Activated naive CD4-positive, alpha-beta T cell (primary cell): ENCODE results near the gene OR2A42.
"Not testable (repeated sequence)": the region's sequence is repeated elsewhere in the genome, so short reads cannot be mapped to it uniquely, and the experiment has no call there.

Experiments
- DNase-seq, 4 experiments: peaks; one replicate each; lab custom pipeline; 2025; lab: John Stamatoyannopoulos, UW

Gene OR2A42

GRCh38 chr7:144223675-144224074, 15.7 kb downstream of the OR2A42 start:
- not testable (repeated sequence) for DNase-seq

GRCh38 chr7:144220531-144220930, 18.9 kb downstream of the OR2A42 start:
- not testable (repeated sequence) for DNase-seq

- DNase-seq, result not testable (repeated sequence)
Observed at GRCh38 chr7:144219149-144219548, 20.3 kb downstream of the OR2A42 start.

GRCh38 chr7:144218581-144218980, 20.8 kb downstream of the OR2A42 start:
- not testable (repeated sequence) for DNase-seq

GRCh38 chr7:144217200-144217599, 22.2 kb downstream of the OR2A42 start:
- not testable (repeated sequence) for DNase-seq

GRCh38 chr7:144205306-144205705, 34.1 kb downstream of the OR2A42 start:
- not testable (repeated sequence) for DNase-seq

- not testable (repeated sequence) for DNase-seq
Observed at GRCh38 chr7:144203086-144203485, 36.3 kb downstream of the OR2A42 start.

GRCh38 chr7:144201978-144202377, 37.4 kb downstream of the OR2A42 start:
- DNase-seq, result not testable (repeated sequence)

- DNase-seq, result not testable (repeated sequence)
Observed at GRCh38 chr7:144198934-144199333, 40.5 kb downstream of the OR2A42 start.

GRCh38 chr7:144195212-144195872, 44.1 kb downstream of the OR2A42 start, which contains the start of gene ARHGEF35:
TSS of gene ARHGEF35 (minus strand) at chr7:144195833. CDS start at chr7:144188383, 7,450 bp downstream.
- not testable (repeated sequence) for DNase-seq

GRCh38 chr7:144194453-144194852, 45.0 kb downstream of the OR2A42 start:
- DNase-seq, result not testable (repeated sequence)

GRCh38 chr7:144193782-144194181, 45.6 kb downstream of the OR2A42 start:
- not testable (repeated sequence) for DNase-seq

- DNase-seq, result not testable (repeated sequence)
Observed at GRCh38 chr7:144188578-144189171, 50.7 kb downstream of the OR2A42 start.

GRCh38 chr7:144187848-144188247, 51.6 kb downstream of the OR2A42 start:
- not testable (repeated sequence) for DNase-seq

- not testable (repeated sequence) for DNase-seq
Observed at GRCh38 chr7:144183166-144183565, 56.2 kb downstream of the OR2A42 start, which contains the start of gene CTAGE4. TSS of gene CTAGE4 (plus strand) at chr7:144183466. CDS start at chr7:144183504, 38 bp downstream.

- DNase-seq, result not testable (repeated sequence)
Observed at GRCh38 chr7:144179165-144179479, 60.3 kb downstream of the OR2A42 start.

GRCh38 chr7:144178380-144179164, 60.8 kb downstream of the OR2A42 start:
- not testable (repeated sequence) for DNase-seq
